Activated T-helper 2 cell treated with anti-CD3 and anti-CD28 coated beads, Interferon-gamma antibody, Interleukin-2, Interleukin-4, amounts not matched to agents 10 μg/mL and 5 μg/mL and 100 μg/mL, durations not matched to agents 14 hours and 24 hours and 36 hours (primary cell): ENCODE measurements around the gene ENG. TPM values are rescaled to one million over a fixed set of nuclear protein-coding genes. Genes with fewer than 3 reads are reported as not detected.
"Not testable (repeated sequence)": the region's sequence is repeated elsewhere in the genome, so short reads cannot be mapped to it uniquely, and the experiment has no call there.

Experiments used
- DNase-seq: peaks from one replicate; pipeline ENCODE4 v3.0.0; 2021; ENCODE audit warnings: low spot score
- H3K27ac Mint-ChIP-seq: one replicate; pipeline ENCODE4 v1.8.0; 2021; ENCODE audit warnings: mixed read lengths
- H3K27me3 Mint-ChIP-seq: one replicate; pipeline ENCODE4 v1.8.0; 2021; ENCODE audit warnings: low read depth, mixed read lengths
- H3K36me3 Mint-ChIP-seq: one replicate; pipeline ENCODE4 v1.8.0; 2021; ENCODE audit warnings: low read depth, mixed read lengths
- H3K4me1 Mint-ChIP-seq: one replicate; pipeline ENCODE4 v1.8.0; 2021; ENCODE audit warnings: low read depth, mixed read lengths
- H3K4me3 Mint-ChIP-seq: one replicate; pipeline ENCODE4 v1.8.0; 2021; ENCODE audit warnings: low read depth, mild to moderate bottlenecking, moderate library complexity, mixed read lengths
- H3K9me3 Mint-ChIP-seq: one replicate; pipeline ENCODE4 v1.8.0; 2021; ENCODE audit warnings: mixed read lengths
- intact Hi-C: fragments of 100-400 bp; cut with micrococcal nuclease; formaldehyde crosslinking; loops from one replicate; pipeline ENCODE4 v1.15.1; 2023
- total RNA-seq: library from RNA; stranded (reverse); gene quantifications from 2 replicates; pipeline ENCODE4 v1.2.3, GENCODE V29; 2022

Gene ENG
- total RNA-seq, 1 donor from 2014 or later = 27.5 TPM

GRCh38 chr9:127838375-127839078 lies 15.9 kb downstream of the ENG start:
- DNase-seq = no peak
- Mint-ChIP-seq H3K4me1 (no peaks in the 10 kb centered on the region), H3K27ac (no peak overlapping the region), H3K4me3 (no peak overlapping the region), H3K27me3 (no peaks in the 10 kb centered on the region), H3K9me3 (no peaks in the 10 kb centered on the region), H3K36me3 (peaks cover 2% of the 10 kb centered on the region)
- intact Hi-C loops = no loop called here

GRCh38 chr9:127837346-127837745 lies 17.1 kb downstream of the ENG start:
- intact Hi-C loops = no loop called here
- H3K36me3 Mint-ChIP-seq = peaks cover 2% of the 10 kb centered on the region
- no peaks in the 10 kb centered on the region for H3K9me3 Mint-ChIP-seq
- peaks cover 1% of the 10 kb centered on the region for H3K4me1 Mint-ChIP-seq
- no peak overlapping the region for H3K4me3 Mint-ChIP-seq
- H3K27ac Mint-ChIP-seq = no peak overlapping the region
- DNase-seq = no peak
- no peaks in the 10 kb centered on the region for H3K27me3 Mint-ChIP-seq

DNA sequence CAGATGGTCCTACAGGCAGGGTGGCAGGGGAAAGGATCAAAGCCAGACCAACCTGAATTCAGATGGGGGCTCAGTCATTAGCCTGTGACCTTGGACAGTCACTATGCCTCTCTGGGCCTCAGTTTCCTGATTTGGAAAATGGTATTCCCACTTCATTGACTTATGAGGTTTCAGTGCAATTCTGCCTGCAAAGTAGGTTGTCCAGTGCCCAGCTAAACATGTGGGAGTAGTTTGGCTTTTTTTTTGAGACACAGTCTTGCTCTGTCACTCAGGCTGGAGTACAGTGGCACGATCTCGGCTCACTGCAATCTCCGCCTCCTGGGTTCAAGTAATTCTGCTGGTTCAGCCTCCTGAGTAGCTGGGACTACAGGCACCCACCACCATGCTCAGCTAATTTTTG lies 17.9 kb downstream of the ENG start:
- H3K4me1 Mint-ChIP-seq, DNase-seq, intact Hi-C loops, H3K27ac Mint-ChIP-seq, H3K36me3 Mint-ChIP-seq, H3K27me3 Mint-ChIP-seq, H3K4me3 Mint-ChIP-seq, H3K9me3 Mint-ChIP-seq: not testable (repeated sequence)

DNA sequence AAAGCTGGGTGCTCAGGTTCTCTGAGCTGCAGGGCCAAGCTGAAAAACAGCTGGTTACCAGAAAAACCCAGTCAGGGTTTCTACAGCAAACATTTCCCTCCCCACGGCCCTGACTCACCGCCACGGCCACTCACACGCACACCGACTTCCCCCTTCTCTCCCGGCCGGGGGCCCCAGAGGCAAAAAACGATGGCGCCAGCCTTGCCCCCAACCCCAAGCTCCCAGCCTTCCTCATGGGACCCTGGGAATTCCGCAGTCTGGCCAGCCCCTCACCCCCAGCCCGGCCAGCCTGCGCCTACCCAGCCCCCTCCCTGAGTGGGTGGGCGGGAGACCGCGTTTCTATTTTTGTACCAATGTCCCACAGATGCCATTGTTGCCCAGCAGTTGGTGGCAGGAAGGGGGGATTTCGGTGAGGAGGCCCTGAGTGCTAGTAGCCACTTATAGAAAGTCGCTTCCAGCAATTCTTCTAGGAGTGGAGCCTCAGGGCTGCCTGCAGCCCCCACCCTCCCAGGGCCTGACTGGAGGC lies 18.4 kb downstream of the ENG start:
- intact Hi-C loops = no loop called here
- DNase-seq = no peak
- peaks cover 3% of the 10 kb centered on the region for H3K4me1 Mint-ChIP-seq
- no peaks in the 10 kb centered on the region for H3K9me3 Mint-ChIP-seq
- no peak overlapping the region for H3K27ac Mint-ChIP-seq
- no peaks in the 10 kb centered on the region for H3K27me3 Mint-ChIP-seq
- no peak overlapping the region for H3K4me3 Mint-ChIP-seq
- peaks cover 2% of the 10 kb centered on the region for H3K36me3 Mint-ChIP-seq

GRCh38 chr9:127833555-127833954 lies 20.9 kb downstream of the ENG start:
- no peak for DNase-seq
- Mint-ChIP-seq H3K36me3 (peaks cover 6% of the 10 kb centered on the region), H3K4me1 (peaks cover 3% of the 10 kb centered on the region), H3K4me3 (no peak overlapping the region), H3K27me3 (no peaks in the 10 kb centered on the region), H3K9me3 (no peaks in the 10 kb centered on the region), H3K27ac (no peak overlapping the region)
- intact Hi-C loops = no loop called here

GRCh38 chr9:127832248-127832647 lies 22.2 kb downstream of the ENG start:
- DNase-seq = no peak
- Mint-ChIP-seq H3K27ac (no peak overlapping the region), H3K36me3 (peaks cover 6% of the 10 kb centered on the region), H3K4me1 (peaks cover 3% of the 10 kb centered on the region), H3K4me3 (no peak overlapping the region), H3K27me3 (no peaks in the 10 kb centered on the region), H3K9me3 (no peaks in the 10 kb centered on the region)
- intact Hi-C loops = no loop called here

DNA sequence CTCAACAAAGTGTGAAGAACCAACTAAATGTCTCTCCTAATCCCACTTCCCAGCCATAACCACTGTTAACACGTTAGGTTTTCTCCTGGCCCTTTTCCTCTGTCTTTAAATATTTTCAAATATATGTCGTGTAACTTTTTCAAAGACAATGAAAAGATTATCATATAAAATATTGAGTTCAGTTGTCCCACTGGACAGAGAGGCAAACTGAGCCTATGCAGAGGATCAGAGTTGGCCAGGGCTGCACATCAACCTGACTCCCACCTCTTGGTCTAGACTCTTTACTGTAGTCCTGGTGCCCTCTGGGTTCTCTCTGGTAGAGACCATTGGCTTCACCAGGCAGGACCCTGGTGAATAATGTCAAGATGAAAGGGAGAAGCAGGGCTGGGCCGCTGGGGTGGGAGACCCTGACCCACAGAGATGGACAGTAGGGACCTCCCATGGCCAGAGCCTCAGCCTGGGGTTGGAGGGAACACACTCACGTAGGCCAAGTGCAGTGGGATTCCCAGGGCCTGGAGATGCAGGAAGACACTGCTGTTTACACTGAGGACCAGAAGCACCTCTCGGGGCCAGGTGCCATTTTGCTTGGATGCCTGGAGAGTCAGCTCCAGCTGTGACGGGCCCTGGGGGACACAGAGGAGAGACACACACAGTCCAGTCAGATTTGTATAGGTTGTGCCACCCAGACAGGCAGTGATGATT lies 25.1 kb downstream of the ENG start:
- Mint-ChIP-seq H3K4me3 (no peak overlapping the region), H3K4me1 (peaks cover 3% of the 10 kb centered on the region), H3K27ac (no peak overlapping the region), H3K36me3 (peaks cover 14% of the 10 kb centered on the region), H3K9me3 (no peaks in the 10 kb centered on the region), H3K27me3 (no peaks in the 10 kb centered on the region)
- intact Hi-C loops = no loop called here
- no peak for DNase-seq

GRCh38 chr9:127828262-127829031 lies 26.0 kb downstream of the ENG start:
- intact Hi-C loops = no loop called here
- Mint-ChIP-seq H3K27me3 (no peaks in the 10 kb centered on the region), H3K9me3 (no peaks in the 10 kb centered on the region), H3K27ac (no peak overlapping the region), H3K4me1 (peaks cover 3% of the 10 kb centered on the region), H3K36me3 (peaks cover 18% of the 10 kb centered on the region), H3K4me3 (no peak overlapping the region)
- DNase-seq = no peak

GRCh38 chr9:127826253-127826913 lies 28.1 kb downstream of the ENG start:
- peaks cover 18% of the 10 kb centered on the region for H3K36me3 Mint-ChIP-seq
- intact Hi-C loops = no loop called here
- H3K27ac Mint-ChIP-seq = no peak overlapping the region
- no peaks in the 10 kb centered on the region for H3K9me3 Mint-ChIP-seq
- H3K4me3 Mint-ChIP-seq = no peak overlapping the region
- H3K4me1 Mint-ChIP-seq = no peaks in the 10 kb centered on the region
- no peaks in the 10 kb centered on the region for H3K27me3 Mint-ChIP-seq
- DNase-seq = no peak

- no peaks in the 10 kb centered on the region for H3K9me3 Mint-ChIP-seq
- no peak overlapping the region for H3K27ac Mint-ChIP-seq
- intact Hi-C loops = no loop called here
- H3K27me3 Mint-ChIP-seq = no peaks in the 10 kb centered on the region
- H3K36me3 Mint-ChIP-seq = peaks cover 20% of the 10 kb centered on the region
- no peaks in the 10 kb centered on the region for H3K4me1 Mint-ChIP-seq
- no peak for DNase-seq
- H3K4me3 Mint-ChIP-seq = no peak overlapping the region
These were observed 29.0 kb downstream of the ENG start for GRCh38 chr9:127825319-127826051.

DNA sequence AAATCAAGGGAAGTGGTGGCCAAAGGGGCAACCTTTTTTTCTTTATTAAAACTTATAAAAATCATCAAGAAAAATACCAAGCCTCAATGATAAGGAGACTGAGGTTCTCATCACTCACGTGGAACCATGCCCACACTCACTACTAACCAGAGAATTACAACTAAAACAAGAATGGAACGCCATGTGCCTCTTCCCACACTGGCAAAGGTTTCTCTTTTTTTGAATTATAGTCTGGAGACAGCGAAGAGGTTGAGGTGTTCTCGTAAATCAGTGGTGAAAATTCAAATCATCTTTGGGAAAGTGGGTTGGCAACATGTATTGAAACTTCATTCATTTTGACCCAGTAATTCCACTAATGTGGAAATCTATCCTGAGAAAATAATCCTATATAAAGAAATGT lies 32.4 kb downstream of the ENG start:
- no peak overlapping the region for H3K4me3 Mint-ChIP-seq
- intact Hi-C loops = no loop called here
- H3K9me3 Mint-ChIP-seq = no peaks in the 10 kb centered on the region
- no peaks in the 10 kb centered on the region for H3K4me1 Mint-ChIP-seq
- H3K36me3 Mint-ChIP-seq = peaks cover 36% of the 10 kb centered on the region
- H3K27ac Mint-ChIP-seq = no peak overlapping the region
- H3K27me3 Mint-ChIP-seq = no peaks in the 10 kb centered on the region
- DNase-seq = no peak

- DNase-seq = no peak
- H3K4me1 Mint-ChIP-seq = no peaks in the 10 kb centered on the region
- H3K27ac Mint-ChIP-seq = no peak overlapping the region
- intact Hi-C loops = no loop called here
- no peak overlapping the region for H3K4me3 Mint-ChIP-seq
- H3K9me3 Mint-ChIP-seq = no peaks in the 10 kb centered on the region
- peaks cover 32% of the 10 kb centered on the region for H3K36me3 Mint-ChIP-seq
- no peaks in the 10 kb centered on the region for H3K27me3 Mint-ChIP-seq
These were observed 35.9 kb downstream of the ENG start for GRCh38 chr9:127818574-127818973.
